ENCODE data around the gene LEKR1.
"Not testable (repeated sequence)": the region's sequence is repeated elsewhere in the genome, so short reads cannot be mapped to it uniquely, and the experiment has no call there.

LEKR1 gene

GRCh38 chr3:156888176-156888575 is 62.0 kb downstream of the LEKR1 start:
- no peak for TF ChIP-seq CTCF (IDR thresholded peaks at IDR 0.05; ENCODE audit: low read depth, low read length, missing control alignments)
- H3K4me3 ChIP-seq (ENCODE audit: low read depth, low read length) = no peak overlapping the region
- no peak for DNase-seq (ENCODE audit: low read depth)

- no peak overlapping the region for H3K4me3 ChIP-seq (ENCODE audit: low read depth, low read length)
- no peak for TF ChIP-seq CTCF (IDR thresholded peaks at IDR 0.05; ENCODE audit: low read depth, low read length, missing control alignments)
These were observed 62.4 kb downstream of the LEKR1 start for GRCh38 chr3:156888576-156888975.

GRCh38 chr3:156892701-156893100 is 66.5 kb downstream of the LEKR1 start:
- no peak for DNase-seq (ENCODE audit: low read depth)
- H3K4me3 ChIP-seq (ENCODE audit: low read depth, low read length) = no peak overlapping the region
- TF ChIP-seq CTCF (IDR thresholded peaks at IDR 0.05; ENCODE audit: low read depth, low read length, missing control alignments) = no peak

More at GRCh38 chr3:156888576-156888975, 62.4 kb downstream of the LEKR1 start:
- DNase-seq (ENCODE audit: low read depth) = no peak

GRCh38 chr3:156895374-156895773 is 69.2 kb downstream of the LEKR1 start:
- H3K4me3 ChIP-seq (ENCODE audit: low read depth, low read length); DNase-seq (ENCODE audit: low read depth): not testable (repeated sequence)

GRCh38 chr3:156897851-156898250 is 71.7 kb downstream of the LEKR1 start:
- DNase-seq (ENCODE audit: low read depth); H3K4me3 ChIP-seq (ENCODE audit: low read depth, low read length): not testable (repeated sequence)

GRCh38 chr3:156898296-156898880 is 72.2 kb downstream of the LEKR1 start:
- no peak for TF ChIP-seq CTCF (IDR thresholded peaks at IDR 0.05; ENCODE audit: low read depth, low read length, missing control alignments)
- no peak overlapping the region for H3K4me3 ChIP-seq (ENCODE audit: low read depth, low read length)
- DNase-seq (ENCODE audit: low read depth) = no peak

- no peak for TF ChIP-seq CTCF (IDR thresholded peaks at IDR 0.05; ENCODE audit: low read depth, low read length, missing control alignments)
- no peak for DNase-seq (ENCODE audit: low read depth)
- no peak overlapping the region for H3K4me3 ChIP-seq (ENCODE audit: low read depth, low read length)
These were observed 73.8 kb downstream of the LEKR1 start for GRCh38 chr3:156899951-156900350.

- DNase-seq (ENCODE audit: low read depth) = no peak
- TF ChIP-seq CTCF (IDR thresholded peaks at IDR 0.05; ENCODE audit: low read depth, low read length, missing control alignments) = no peak
- no peak overlapping the region for H3K4me3 ChIP-seq (ENCODE audit: low read depth, low read length)
These were observed 76.8 kb downstream of the LEKR1 start for GRCh38 chr3:156902916-156903315.
